ENCODE measurements around the gene ALDH7A1.

DNA sequence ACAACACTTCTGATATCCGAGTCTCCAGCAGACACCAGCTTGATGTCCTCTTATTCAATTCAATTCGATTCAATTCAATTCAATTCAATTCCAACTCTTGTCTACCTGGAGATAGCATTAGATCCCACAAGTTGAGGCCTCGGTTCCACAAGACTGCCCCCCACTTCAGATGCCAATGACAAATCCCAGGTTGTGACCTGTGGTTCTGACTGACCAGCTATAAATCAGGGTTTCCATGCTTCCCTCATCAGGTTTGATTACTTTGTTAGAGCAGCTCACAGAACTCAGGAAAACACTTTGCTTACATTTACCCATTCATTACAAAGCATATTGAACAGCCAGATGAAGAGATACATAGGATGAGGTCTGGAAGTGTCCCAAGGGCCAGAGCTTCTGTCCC, 82.6 kb downstream of the ALDH7A1 start:
- TF ChIP-seq, protein P1, sequence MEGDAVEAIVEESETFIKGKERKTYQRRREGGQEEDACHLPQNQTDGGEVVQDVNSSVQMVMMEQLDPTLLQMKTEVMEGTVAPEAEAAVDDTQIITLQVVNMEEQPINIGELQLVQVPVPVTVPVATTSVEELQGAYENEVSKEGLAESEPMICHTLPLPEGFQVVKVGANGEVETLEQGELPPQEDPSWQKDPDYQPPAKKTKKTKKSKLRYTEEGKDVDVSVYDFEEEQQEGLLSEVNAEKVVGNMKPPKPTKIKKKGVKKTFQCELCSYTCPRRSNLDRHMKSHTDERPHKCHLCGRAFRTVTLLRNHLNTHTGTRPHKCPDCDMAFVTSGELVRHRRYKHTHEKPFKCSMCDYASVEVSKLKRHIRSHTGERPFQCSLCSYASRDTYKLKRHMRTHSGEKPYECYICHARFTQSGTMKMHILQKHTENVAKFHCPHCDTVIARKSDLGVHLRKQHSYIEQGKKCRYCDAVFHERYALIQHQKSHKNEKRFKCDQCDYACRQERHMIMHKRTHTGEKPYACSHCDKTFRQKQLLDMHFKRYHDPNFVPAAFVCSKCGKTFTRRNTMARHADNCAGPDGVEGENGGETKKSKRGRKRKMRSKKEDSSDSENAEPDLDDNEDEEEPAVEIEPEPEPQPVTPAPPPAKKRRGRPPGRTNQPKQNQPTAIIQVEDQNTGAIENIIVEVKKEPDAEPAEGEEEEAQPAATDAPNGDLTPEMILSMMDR (IDR thresholded peaks at IDR 0.05) = no peak
- TF ChIP-seq POLR2A (IDR thresholded peaks at IDR 0.05) = no peak
